LNCAP (cell line): Measurements from ENCODE around the gene CXorf38.

Experiments
- CTCF ChIP-seq: fragments of 450-650 bp; IDR thresholded peaks from 2 replicates; pipeline ENCODE4 v1.5.1; 2017; ENCODE audit warnings: mild to moderate bottlenecking

CXorf38 gene

GRCh38 chrX:40625294-40625693 is 22.1 kb downstream of the CXorf38 start:
- TF ChIP-seq CTCF = no peak

- no peak for TF ChIP-seq CTCF
Measured at GRCh38 chrX:40623665-40624064, 23.7 kb downstream of the CXorf38 start.

- no peak for TF ChIP-seq CTCF
Measured at GRCh38 chrX:40623139-40623536, 24.2 kb downstream of the CXorf38 start, which contains the start of gene MPC1L. Gene MPC1L, plus strand, starts transcription at chrX:40623428. Its CDS starts 138 bp downstream, at chrX:40623566.

- TF ChIP-seq CTCF = no peak
Measured at GRCh38 chrX:40622479-40623138, 24.8 kb downstream of the CXorf38 start.

GRCh38 chrX:40617566-40617965 is 29.8 kb downstream of the CXorf38 start:
- TF ChIP-seq CTCF = no peak

GRCh38 chrX:40615976-40616375 is 31.4 kb downstream of the CXorf38 start:
- no peak for TF ChIP-seq CTCF

GRCh38 chrX:40612511-40612910 is 34.9 kb downstream of the CXorf38 start:
- TF ChIP-seq CTCF = no peak

- TF ChIP-seq CTCF = no peak
Measured at GRCh38 chrX:40607381-40607780, 40.0 kb downstream of the CXorf38 start.
